ENCODE measurements around the gene GNG12. TPM values are rescaled to one million over a fixed set of nuclear protein-coding genes. Genes with fewer than 3 reads are reported as not detected.

The GNG12 gene
- total RNA-seq, 2 donors from 2014 or later, result 77.1 to 131 TPM

GRCh38 chr1:67802565-67802964, 30.7 kb downstream of the GNG12 start:
- Histone ChIP-seq H3K36me3 (no peaks in the 10 kb centered on the region), H3K9me3 (no peaks in the 10 kb centered on the region), H3K27ac (no peak overlapping the region), H3K4me1 (peaks cover 7% of the 10 kb centered on the region), H3K4me3 (no peak overlapping the region), H3K27me3 (no peaks in the 10 kb centered on the region), H3K9ac (ENCODE audit: low read depth in 2 of 2, low read length in 2 of 2) (no peak overlapping the region)
- intact Hi-C loops (cut with DNase I), result no loop called here
- no peak for DNase-seq
- no peak for TF ChIP-seq CTCF (IDR thresholded peaks at IDR 0.05)

- no peak for TF ChIP-seq CTCF (IDR thresholded peaks at IDR 0.05)
- Histone ChIP-seq H3K27me3 (no peaks in the 10 kb centered on the region), H3K4me3 (no peak overlapping the region), H3K27ac (no peak overlapping the region), H3K9ac (ENCODE audit: low read depth in 2 of 2, low read length in 2 of 2) (no peak overlapping the region), H3K9me3 (no peaks in the 10 kb centered on the region), H3K4me1 (peaks cover 7% of the 10 kb centered on the region), H3K36me3 (no peaks in the 10 kb centered on the region)
- no peak for DNase-seq
- intact Hi-C loops (cut with DNase I), result no loop called here
These were observed 31.4 kb downstream of the GNG12 start for GRCh38 chr1:67801903-67802302.

GRCh38 chr1:67795179-67795912, 37.9 kb downstream of the GNG12 start:
- no peaks in the 10 kb centered on the region for H3K4me1 ChIP-seq
- no peak for TF ChIP-seq CTCF (IDR thresholded peaks at IDR 0.05)
- intact Hi-C loops (cut with DNase I), result no loop called here

GRCh38 chr1:67793562-67793961, 39.7 kb downstream of the GNG12 start:
- no peak overlapping the region for H3K27ac ChIP-seq
- H3K4me1 ChIP-seq, result no peaks in the 10 kb centered on the region
- H3K4me3 ChIP-seq, result no peak overlapping the region
- no peaks in the 10 kb centered on the region for H3K9me3 ChIP-seq
- no peak for DNase-seq
- H3K36me3 ChIP-seq, result no peaks in the 10 kb centered on the region
- TF ChIP-seq CTCF (IDR thresholded peaks at IDR 0.05), result no peak
- intact Hi-C loops (cut with DNase I), result no loop called here
- no peaks in the 10 kb centered on the region for H3K27me3 ChIP-seq
- H3K9ac ChIP-seq (ENCODE audit: low read depth in 2 of 2, low read length in 2 of 2), result no peak overlapping the region

More at GRCh38 chr1:67795179-67795912, 37.9 kb downstream of the GNG12 start:
- no peak for DNase-seq
- Histone ChIP-seq H3K4me3 (no peak overlapping the region), H3K27me3 (no peaks in the 10 kb centered on the region), H3K9me3 (no peaks in the 10 kb centered on the region), H3K27ac (no peak overlapping the region), H3K36me3 (no peaks in the 10 kb centered on the region), H3K9ac (ENCODE audit: low read depth in 2 of 2, low read length in 2 of 2) (no peak overlapping the region)

GRCh38 chr1:67792741-67793458, 40.4 kb downstream of the GNG12 start:
- intact Hi-C loops (cut with DNase I), result no loop called here
- Histone ChIP-seq H3K27ac (no peak overlapping the region), H3K4me3 (no peak overlapping the region), H3K9me3 (no peaks in the 10 kb centered on the region), H3K27me3 (no peaks in the 10 kb centered on the region), H3K9ac (ENCODE audit: low read depth in 2 of 2, low read length in 2 of 2) (no peak overlapping the region), H3K4me1 (no peaks in the 10 kb centered on the region), H3K36me3 (no peaks in the 10 kb centered on the region)
- DNase-seq, result no peak
- no peak for TF ChIP-seq CTCF (IDR thresholded peaks at IDR 0.05)
